H1 (cell line): Measurements from ENCODE around the gene RPS3. TPM values are rescaled to one million over a fixed set of nuclear protein-coding genes. Genes with fewer than 3 reads are reported as not detected.

Experiments
- ASH2L ChIP-seq: fragments of 200-600, 300-600 bp; sonication (generic); IDR thresholded peaks from one replicate; pipeline ENCODE4 v1.7.1; 2017; ENCODE audit warnings: low read length
- ATF3 ChIP-seq: IDR thresholded peaks from 2 replicates; pipeline ENCODE4 v1.6.1; 2011; ENCODE audit warnings: low read depth, mild to moderate bottlenecking, low read length; ENCODE audit not compliant: insufficient read depth
- CEBPB ChIP-seq: IDR thresholded peaks from 2 replicates; pipeline ENCODE4 v1.6.1; 2012; ENCODE audit warnings: low read depth, low read length
- CREB1 ChIP-seq: IDR thresholded peaks from 2 replicates; pipeline ENCODE4 v1.6.1; 2012; ENCODE audit warnings: inconsistent platforms
- CTCF ChIP-seq, 3 experiments: IDR thresholded peaks; 1 replicate in 2 of 3; 2 replicates in 1 of 3; pipeline versions ENCODE4 v1.5.1 to v1.6.1; 2011; ENCODE audit warnings: low read length in 3 of 3, mild to moderate bottlenecking in 3 of 3, inconsistent platforms in 2 of 3, low read depth in 1 of 3, moderate library complexity in 1 of 3; ENCODE audit not compliant: insufficient read depth in 1 of 3; ENCODE audit errors: control extremely low read depth in 1 of 3
- EP300 ChIP-seq, 2 experiments: IDR thresholded peaks; 1 replicate in 1 of 2; 2 replicates in 1 of 2; pipeline ENCODE4 v1.6.1; 2011 to 2012; ENCODE audit warnings: low read depth in 2 of 2, low read length in 2 of 2, mild to moderate bottlenecking in 2 of 2, borderline replicate concordance in 1 of 2, inconsistent platforms in 1 of 2, moderate library complexity in 1 of 2
- GTF2F1 ChIP-seq: IDR thresholded peaks from 2 replicates; pipeline ENCODE4 v1.6.1; 2012; ENCODE audit warnings: low read depth, low read length, improper control_type of control experiment, borderline replicate concordance
- JUND ChIP-seq: IDR thresholded peaks from 2 replicates; pipeline ENCODE4 v1.6.1; 2011; ENCODE audit warnings: mild to moderate bottlenecking, improper control_type of control experiment, low read length
- KDM1A ChIP-seq: fragments of 200-600, 300-600 bp; sonication (generic); IDR thresholded peaks from 2 replicates; pipeline ENCODE4 v1.7.1; 2016; ENCODE audit warnings: mild to moderate bottlenecking, low read length, borderline replicate concordance
- NRF1 ChIP-seq: IDR thresholded peaks from 2 replicates; pipeline ENCODE4 v1.6.1; 2011; ENCODE audit warnings: mild to moderate bottlenecking, low read depth, low read length, improper control_type of control experiment
- PHF8 ChIP-seq: fragments of 200-600 bp; sonication (generic); conservative IDR thresholded peaks from 2 replicates; pipeline ENCODE4 v1.7.1; 2012; ENCODE audit warnings: low read depth, mild to moderate bottlenecking, inconsistent platforms, low read length, moderate library complexity
- RNF2 ChIP-seq: fragments of 200-900, 300-1000 bp; sonication (generic); IDR thresholded peaks from 2 replicates; pipeline ENCODE4 v1.7.1; 2016; ENCODE audit warnings: borderline replicate concordance, low read depth, mild to moderate bottlenecking, antibody characterized with exemption, low read length; ENCODE audit not compliant: poor library complexity, severe bottlenecking; ENCODE audit errors: missing control alignments
- SIX5 ChIP-seq: IDR thresholded peaks from 2 replicates; pipeline ENCODE4 v1.6.1; 2011; ENCODE audit warnings: mild to moderate bottlenecking, low read depth, low read length
- SP1 ChIP-seq: IDR thresholded peaks from 2 replicates; pipeline ENCODE4 v1.6.1; 2011; ENCODE audit warnings: low read depth, low read length
- SP2 ChIP-seq: IDR thresholded peaks from 2 replicates; pipeline ENCODE4 v1.6.1; 2012; ENCODE audit warnings: mild to moderate bottlenecking, low read length, inconsistent platforms
- SP4 ChIP-seq: IDR thresholded peaks from 2 replicates; pipeline ENCODE4 v1.6.1; 2012; ENCODE audit warnings: low read length, inconsistent platforms
- TEAD4 ChIP-seq: IDR thresholded peaks from 2 replicates; pipeline ENCODE4 v1.6.1; 2012; ENCODE audit warnings: low read depth, low read length, inconsistent platforms, mixed read lengths
- YY1 ChIP-seq: IDR thresholded peaks from 2 replicates; pipeline ENCODE4 v1.6.1; 2011; ENCODE audit warnings: low read depth, mild to moderate bottlenecking, low read length
- polyA plus RNA-seq, 7 experiments: library from polyadenylated mRNA; depleted of rRNA in 3 of 7; stranded (reverse) in 5 of 7; unstranded in 2 of 7; fragments of >200 nt in 5 of 7; fragments of 200-250 nt in 2 of 7; gene quantifications; 1 replicate in 5 of 7; 2 replicates in 1 of 7; 4 replicates in 1 of 7; pipeline versions ENCODE4 v1.2.1 to v1.2.3, GENCODE V29; 2011 to 2013; ENCODE audit warnings: missing spikeins in 2 of 7, mixed read lengths in 2 of 7
- total RNA-seq: library from RNA; stranded (reverse); fragmentation: NEBNext Ultra II Directional; extraction: Animal tissue kit (Norgen Biotek cat#: 25700); gene quantifications from 2 replicates; pipeline ENCODE4 v1.2.1, GENCODE V29; 2021
- TF ChIP-seq, protein P1 (sequence below): IDR thresholded peaks from 2 replicates; pipeline ENCODE4 v1.6.1; 2012; ENCODE audit warnings: inconsistent platforms
- TF ChIP-seq, protein P2 (sequence below): IDR thresholded peaks from 2 replicates; pipeline ENCODE4 v1.6.1; 2012; ENCODE audit warnings: inconsistent platforms

RPS3 gene
- total and polyA plus RNA-seq, 2 of the 8 experiments (the other 6 are each of a cell fraction or from before 2014, with no cell fraction given) = 3,813 to 4,194 TPM

DNA sequence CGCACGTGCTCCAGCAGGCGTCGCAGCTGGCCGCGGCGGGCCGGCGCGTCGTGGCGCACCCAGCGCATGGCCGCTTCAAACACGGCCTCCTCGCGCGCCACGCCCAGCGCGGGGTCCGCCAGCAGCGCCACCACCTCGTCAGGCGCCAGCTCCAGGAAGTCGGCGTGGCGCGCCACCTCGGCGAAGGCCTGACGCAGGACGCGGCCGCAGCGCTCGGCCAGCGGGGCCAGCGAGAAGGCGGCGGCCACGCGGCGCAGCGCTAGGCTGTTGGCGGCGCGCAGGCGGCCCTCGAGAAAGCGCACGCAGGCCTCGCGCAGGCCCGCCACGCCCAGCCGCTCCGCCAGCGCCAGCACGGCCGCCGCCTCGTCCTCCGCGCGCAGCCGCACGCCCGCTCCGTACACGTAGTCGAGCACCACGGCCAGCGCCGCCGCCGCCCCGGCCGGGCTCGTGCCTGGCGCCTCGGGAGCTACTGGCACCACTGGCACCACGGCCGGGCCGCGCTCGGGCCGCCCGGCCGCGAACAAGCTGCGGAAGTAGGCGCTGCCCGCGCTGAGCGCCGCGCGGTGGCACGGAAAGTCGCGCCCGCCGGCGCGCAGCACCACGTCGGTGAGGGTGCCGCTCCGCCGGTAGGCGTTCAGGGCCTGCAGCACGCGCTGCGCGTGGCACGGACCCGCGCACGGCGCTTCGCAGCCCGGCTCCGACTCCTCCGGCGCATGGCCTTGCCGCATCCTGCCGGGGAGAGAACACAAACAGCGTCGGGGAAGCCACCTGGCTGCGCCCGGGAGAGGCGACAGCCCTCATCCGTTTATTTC, 30.8 kb downstream of the RPS3 start (continued):
- TF ChIP-seq CTCF (IDR thresholded peaks at IDR 0.05; ENCODE audit: control extremely low read depth in 1 of 3, insufficient read depth in 1 of 3, low read depth in 1 of 3, low read length in 3 of 3) = peak in 1 of 3 experiments; percentile 2; a peak in 1 of 4 replicates
- no peak for TF ChIP-seq EP300 (IDR thresholded peaks at IDR 0.05; ENCODE audit: borderline replicate concordance in 1 of 2, low read depth in 2 of 2, low read length in 2 of 2)
- 0 out of 2 replicates have a peak, but pooled peaks have one; percentile 24 for TF ChIP-seq NRF1
- TF ChIP-seq RNF2 = peak; percentile 25
- no peak for TF ChIP-seq SP2
- no peak for TF ChIP-seq SP4
- no peak for TF ChIP-seq SP1
- TF ChIP-seq YY1 = no peak
- TF ChIP-seq ASH2L = no peak
- no peak for TF ChIP-seq ATF3
- TF ChIP-seq PHF8 = no peak
- 0 out of 2 replicates have a peak, but pooled peaks have one; percentile 2 for TF ChIP-seq TEAD4
- no peak for TF ChIP-seq JUND
- TF ChIP-seq CEBPB = no peak
- TF ChIP-seq CREB1 = peak; percentile 33; the same call in 1 of the 2 replicates
- TF ChIP-seq, protein P1, sequence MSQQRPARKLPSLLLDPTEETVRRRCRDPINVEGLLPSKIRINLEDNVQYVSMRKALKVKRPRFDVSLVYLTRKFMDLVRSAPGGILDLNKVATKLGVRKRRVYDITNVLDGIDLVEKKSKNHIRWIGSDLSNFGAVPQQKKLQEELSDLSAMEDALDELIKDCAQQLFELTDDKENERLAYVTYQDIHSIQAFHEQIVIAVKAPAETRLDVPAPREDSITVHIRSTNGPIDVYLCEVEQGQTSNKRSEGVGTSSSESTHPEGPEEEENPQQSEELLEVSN = peak; percentile 83
- TF ChIP-seq, protein P2, sequence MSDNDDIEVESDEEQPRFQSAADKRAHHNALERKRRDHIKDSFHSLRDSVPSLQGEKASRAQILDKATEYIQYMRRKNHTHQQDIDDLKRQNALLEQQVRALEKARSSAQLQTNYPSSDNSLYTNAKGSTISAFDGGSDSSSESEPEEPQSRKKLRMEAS = peak; percentile 99
- TF ChIP-seq GTF2F1 = peak; percentile 81; the same call in 1 of the 2 replicates
- TF ChIP-seq KDM1A = no peak
- no peak for TF ChIP-seq SIX5
